Panc1 (cell line): ENCODE measurements around the gene N4BP2L2. TPM values are rescaled to one million over a fixed set of nuclear protein-coding genes. Genes with fewer than 3 reads are reported as not detected.

Experiments
- ATAC-seq: fragments of 200-7000 bp; cut with Tn5 transposase; 2 replicates; pipeline ENCODE4 v1.9.1; 2020; ENCODE audit warnings: mild to moderate bottlenecking, moderate library complexity
- BruUV-seq: library from RNA; stranded (reverse); fragments of 400-500 nt; replicated peaks from 2 replicates; lab custom pipeline; 2021; lab: Mats Ljungman, UMichigan
- CTCF ChIA-PET: fragments of 300-600 bp; sonication (Branson Sonifier 250); formaldehyde crosslinking; loops from one replicate; lab custom pipeline; 2022; ENCODE audit warnings: antibody characterized with exemption; lab: Charles Lee
- POLR2A ChIA-PET: fragments of 300-600 bp; sonication (Branson Sonifier 250); formaldehyde crosslinking; loops from one replicate; lab custom pipeline; 2022; ENCODE audit warnings: antibody characterized with exemption; lab: Charles Lee
- DNase-seq: peaks from one replicate; pipeline ENCODE4 v3.0.0-alpha.2; 2010; ENCODE audit warnings: low read depth, low spot score
- H3K27ac ChIP-seq: 2 replicates; pipeline ENCODE4 v1.5.1; 2011; ENCODE audit warnings: mild to moderate bottlenecking, low read length, inconsistent platforms
- H3K27me3 ChIP-seq: fragments of 200-500 bp; sonication (Bioruptor generic); 2 replicates; pipeline ENCODE4 v1.6.0; 2014; ENCODE audit warnings: low read length, inconsistent platforms; ENCODE audit not compliant: control insufficient read depth, insufficient read depth
- H3K36me3 ChIP-seq: fragments of 200-500 bp; sonication (Bioruptor generic); 2 replicates; pipeline ENCODE4 v1.5.1; 2014; ENCODE audit warnings: inconsistent platforms, mild to moderate bottlenecking, low read length, moderate library complexity; ENCODE audit not compliant: control insufficient read depth, insufficient read depth
- H3K4me1 ChIP-seq: 2 replicates; pipeline ENCODE4 v1.5.1; 2011; ENCODE audit warnings: inconsistent platforms, mild to moderate bottlenecking, low read length, moderate library complexity; ENCODE audit not compliant: control insufficient read depth, insufficient read depth
- H3K4me3 ChIP-seq, 2 experiments: 2 replicates each; pipeline ENCODE4 v1.5.1; 2011 to 2012; ENCODE audit warnings: low read depth in 2 of 2, low read length in 2 of 2, mild to moderate bottlenecking in 2 of 2, inconsistent platforms in 1 of 2, moderate library complexity in 1 of 2
- H3K9me3 ChIP-seq: fragments of 200-500 bp; sonication (Bioruptor generic); 2 replicates; pipeline ENCODE4 v1.5.1; 2014; ENCODE audit warnings: low read depth, mild to moderate bottlenecking, inconsistent platforms, low read length, moderate library complexity; ENCODE audit not compliant: control insufficient read depth, insufficient read depth
- CTCF ChIP-seq: fragments of 450-650 bp; IDR thresholded peaks from 2 replicates; pipeline ENCODE4 v1.5.1; 2017; ENCODE audit warnings: mild to moderate bottlenecking
- POLR2AphosphoS5 ChIP-seq: IDR thresholded peaks from 2 replicates; pipeline ENCODE4 v1.6.1; 2012; ENCODE audit warnings: mild to moderate bottlenecking, low read depth, low read length, moderate library complexity
- REST ChIP-seq, 2 experiments: IDR thresholded peaks; 2 replicates each; pipeline ENCODE4 v1.6.1; 2011 to 2012; ENCODE audit warnings: low read depth in 2 of 2, control low read depth in 1 of 2, low read length in 1 of 2, mild to moderate bottlenecking in 1 of 2, moderate library complexity in 1 of 2; ENCODE audit not compliant: insufficient read depth in 1 of 2
- SIN3A ChIP-seq: IDR thresholded peaks from 2 replicates; pipeline ENCODE4 v1.6.1; 2012; ENCODE audit warnings: low read depth, mild to moderate bottlenecking, low read length, moderate library complexity, borderline replicate concordance; ENCODE audit not compliant: insufficient read depth
- TCF7L2 ChIP-seq: IDR thresholded peaks from 2 replicates; pipeline ENCODE4 v1.6.1; 2011; ENCODE audit warnings: mild to moderate bottlenecking, low read depth, low read length, inconsistent platforms
- in situ Hi-C: cut with HindIII; loops from 2 replicates; pipeline ENCODE4 v1.10.0; 2016; ENCODE audit warnings: low sequenced_read_pairs, low pct_unique_long_range_greater_than_20kb
- intact Hi-C: fragments of 100-400 bp; cut with micrococcal nuclease; formaldehyde crosslinking; loops from one replicate; pipeline ENCODE4 v1.10.0; 2022; ENCODE audit not compliant: unreplicated experiment
- total RNA-seq: library from RNA; stranded (reverse); gene quantifications from one replicate; pipeline ENCODE4 v1.2.1, GENCODE V29; 2021; ENCODE audit not compliant: unreplicated experiment

The N4BP2L2 gene
- total RNA-seq, 1 experiment from 2014 or later = 43.8 TPM

- no TSS peak for BruUV-seq
- no peak for DNase-seq
- Histone ChIP-seq H3K36me3 (no peaks in the 10 kb centered on the region), H3K27ac (no peak overlapping the region), H3K27me3 (no peaks in the 10 kb centered on the region), H3K9me3 (no peaks in the 10 kb centered on the region), H3K4me3 (no peak overlapping the region), H3K4me1 (no peaks in the 10 kb centered on the region)
- CTCF ChIA-PET = no interaction called here
- TF ChIP-seq REST (IDR thresholded peaks at IDR 0.05; ENCODE audit: insufficient read depth in 1 of 2, low read depth in 2 of 2, low read length in 1 of 2) (no peak), CTCF (no peak), TCF7L2 (no peak), SIN3A (no peak), POLR2AphosphoS5 (no peak)
- in situ Hi-C loops = no loop called here
- ATAC-seq = no peak
- POLR2A ChIA-PET = no interaction called here
- intact Hi-C loops = no loop called here
Observed at GRCh38 chr13:32553720-32554119, 15.1 kb upstream of the N4BP2L2 start.

- no TSS peak for BruUV-seq
- no peak for TF ChIP-seq REST (IDR thresholded peaks at IDR 0.05; ENCODE audit: insufficient read depth in 1 of 2, low read depth in 2 of 2, low read length in 1 of 2)
- no peak for TF ChIP-seq POLR2AphosphoS5
- TF ChIP-seq CTCF = no peak
- no peak for TF ChIP-seq SIN3A
- no peak for TF ChIP-seq TCF7L2
- Histone ChIP-seq H3K9me3 (no peaks in the 10 kb centered on the region), H3K27me3 (no peaks in the 10 kb centered on the region), H3K4me3 (no peak overlapping the region), H3K4me1 (no peaks in the 10 kb centered on the region), H3K36me3 (no peaks in the 10 kb centered on the region), H3K27ac (no peak overlapping the region)
- intact Hi-C loops = no loop called here
- ATAC-seq (no peak), DNase-seq (no peak)
- POLR2A ChIA-PET = no interaction called here
- CTCF ChIA-PET = interaction anchor here (0.7 kb wide), 1 partner anchor 131 kb away, joined by 3 read pairs; no protein-coding TSS in a partner anchor
- in situ Hi-C loops = no loop called here
Observed at GRCh38 chr13:32549788-32550187, 11.2 kb upstream of the N4BP2L2 start.
